Stimulated activated CD4-positive, alpha-beta T cell treated with anti-CD3 and anti-CD28 coated beads, Interleukin-4, amount 100 ng/mL, for 4 hours (primary cell): Measurements from ENCODE around the gene TMEM256.
A peak's percentile ranks its signal among the peaks of the same experiment; 100 is the strongest.

ENCODE experiments used
- DNase-seq, 2 experiments: peaks; one replicate each; pipeline ENCODE4 v3.0.0-alpha.2; 2020

The TMEM256 gene

DNA sequence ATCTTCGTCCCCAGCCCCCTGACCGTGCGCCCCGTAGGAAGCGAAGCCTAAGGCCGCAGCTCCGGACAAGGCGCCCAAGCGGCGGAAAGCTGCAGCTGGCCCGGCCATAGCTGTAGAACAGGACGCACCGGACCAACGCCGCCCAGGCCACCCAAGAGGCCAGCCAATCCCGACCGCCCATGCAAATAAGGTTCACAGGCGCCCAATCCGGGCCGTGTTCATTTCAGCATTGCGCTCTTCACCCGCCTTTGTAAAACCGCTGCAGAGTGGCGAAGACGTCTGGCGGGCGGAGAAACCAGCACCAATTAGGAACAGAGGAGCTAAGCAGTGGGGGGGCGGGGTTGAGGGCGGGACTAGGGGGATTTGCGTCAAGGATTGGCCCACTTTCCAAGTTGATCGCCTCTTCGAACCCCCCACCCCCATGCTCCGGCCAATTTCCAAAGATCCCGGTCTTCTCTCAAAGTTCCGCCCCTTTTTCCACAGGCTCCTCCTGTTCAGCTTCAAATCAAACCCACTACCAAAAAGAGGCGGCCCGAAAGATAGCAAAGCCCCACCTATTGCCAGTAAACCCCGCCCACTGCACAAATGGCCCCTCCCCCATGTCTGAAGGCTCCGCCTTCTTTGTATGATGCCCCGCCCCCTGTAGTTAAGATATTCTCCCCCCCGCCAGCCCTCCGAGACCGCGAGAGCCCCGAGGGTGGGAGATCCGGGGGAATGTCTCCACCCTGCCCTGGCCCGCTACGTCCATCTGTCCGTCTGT lies at the start of gene TMEM256:
TMEM256 (minus strand) TSS at position 121 of the 760 bp plus-strand sequence; CDS start at position 108, 13 bp downstream.
- peak; percentile 92 to 94 for DNase-seq

DNA sequence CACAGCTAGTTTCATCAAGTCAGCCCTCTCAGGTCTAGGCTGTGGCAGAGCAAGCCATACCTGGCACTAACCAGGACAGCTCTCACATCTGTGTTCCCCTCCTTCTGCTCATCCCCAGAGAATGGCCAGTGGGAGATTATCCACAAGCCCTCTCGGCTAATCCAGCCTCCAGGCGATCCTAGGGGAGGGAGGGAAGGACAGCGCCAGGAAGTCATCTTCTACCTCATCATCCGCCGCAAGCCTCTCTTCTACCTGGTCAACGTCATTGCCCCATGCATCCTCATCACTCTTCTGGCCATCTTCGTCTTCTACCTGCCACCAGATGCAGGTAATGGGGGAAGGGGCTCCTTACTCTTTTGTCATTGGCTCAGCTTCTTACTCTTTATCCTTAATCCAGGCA lies 44.6 kb upstream of the TMEM256 start:
- no peak for DNase-seq

DNA sequence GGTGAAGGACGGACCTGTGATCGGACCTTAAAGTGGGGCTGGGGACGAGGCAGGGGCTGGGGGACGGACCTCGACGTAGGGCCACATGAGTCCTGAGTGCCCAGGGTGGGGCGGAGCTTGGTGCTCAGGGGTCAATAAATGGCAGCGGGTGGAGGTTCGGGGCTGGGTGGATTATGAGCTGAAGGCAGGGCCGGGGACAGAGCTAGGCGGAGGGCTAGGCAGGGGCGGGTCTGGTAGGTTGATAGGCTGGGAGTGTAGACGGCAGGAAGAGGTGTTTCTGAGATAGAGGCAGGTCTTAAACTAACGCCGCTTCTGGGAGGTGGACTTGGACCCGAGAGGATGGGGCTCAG lies 41.7 kb upstream of the TMEM256 start:
- DNase-seq: peak in 1 of 2 experiments; percentile 17

DNA sequence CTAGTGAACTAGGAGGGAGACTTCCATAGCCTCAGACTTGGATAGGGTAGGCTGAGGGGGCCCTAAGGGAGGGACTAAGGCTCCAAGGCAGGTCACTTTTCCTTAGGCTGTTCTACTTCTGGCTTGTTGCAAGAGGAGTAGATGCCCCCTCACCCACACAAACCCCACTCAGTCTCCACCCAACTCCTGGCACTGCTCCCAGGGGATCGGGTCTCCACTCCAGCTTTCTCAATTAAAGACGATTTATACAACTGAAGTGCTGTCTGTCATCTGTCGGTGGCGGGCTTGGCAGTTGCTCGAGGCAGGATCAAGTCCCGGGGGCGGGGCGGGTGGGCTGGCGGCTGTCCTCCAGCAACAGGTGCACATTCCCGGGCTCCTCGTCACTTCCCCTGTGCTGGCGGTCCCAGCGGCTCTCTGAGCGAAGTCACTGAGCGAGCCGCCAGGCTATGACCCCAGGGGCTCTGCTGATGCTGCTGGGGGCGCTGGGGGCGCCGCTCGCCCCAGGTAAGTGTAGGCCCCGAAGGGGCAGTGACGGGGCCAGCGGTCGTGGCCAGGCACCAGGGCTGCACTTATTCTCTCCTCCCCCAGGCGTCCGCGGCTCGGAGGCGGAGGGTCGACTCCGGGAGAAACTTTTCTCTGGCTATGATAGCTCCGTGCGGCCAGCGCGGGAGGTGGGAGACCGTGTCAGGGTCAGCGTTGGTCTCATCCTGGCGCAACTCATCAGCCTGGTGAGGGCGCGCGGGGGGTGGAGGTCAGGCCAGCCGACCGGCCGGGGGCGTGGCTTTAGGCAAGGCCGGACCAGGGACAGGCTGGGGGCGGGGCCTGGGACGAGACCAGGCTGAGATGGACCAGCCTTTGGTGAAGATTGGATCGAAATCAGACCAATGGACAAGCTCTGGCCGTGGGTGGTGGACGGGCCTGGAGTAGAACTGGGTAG lies 41.1 kb upstream of the TMEM256 start, which contains the start of gene CHRNB1:
CHRNB1 (plus strand) TSS at position 380 of the 937 bp plus-strand sequence; CDS start at position 447, 67 bp downstream.
- no peak for DNase-seq

DNA sequence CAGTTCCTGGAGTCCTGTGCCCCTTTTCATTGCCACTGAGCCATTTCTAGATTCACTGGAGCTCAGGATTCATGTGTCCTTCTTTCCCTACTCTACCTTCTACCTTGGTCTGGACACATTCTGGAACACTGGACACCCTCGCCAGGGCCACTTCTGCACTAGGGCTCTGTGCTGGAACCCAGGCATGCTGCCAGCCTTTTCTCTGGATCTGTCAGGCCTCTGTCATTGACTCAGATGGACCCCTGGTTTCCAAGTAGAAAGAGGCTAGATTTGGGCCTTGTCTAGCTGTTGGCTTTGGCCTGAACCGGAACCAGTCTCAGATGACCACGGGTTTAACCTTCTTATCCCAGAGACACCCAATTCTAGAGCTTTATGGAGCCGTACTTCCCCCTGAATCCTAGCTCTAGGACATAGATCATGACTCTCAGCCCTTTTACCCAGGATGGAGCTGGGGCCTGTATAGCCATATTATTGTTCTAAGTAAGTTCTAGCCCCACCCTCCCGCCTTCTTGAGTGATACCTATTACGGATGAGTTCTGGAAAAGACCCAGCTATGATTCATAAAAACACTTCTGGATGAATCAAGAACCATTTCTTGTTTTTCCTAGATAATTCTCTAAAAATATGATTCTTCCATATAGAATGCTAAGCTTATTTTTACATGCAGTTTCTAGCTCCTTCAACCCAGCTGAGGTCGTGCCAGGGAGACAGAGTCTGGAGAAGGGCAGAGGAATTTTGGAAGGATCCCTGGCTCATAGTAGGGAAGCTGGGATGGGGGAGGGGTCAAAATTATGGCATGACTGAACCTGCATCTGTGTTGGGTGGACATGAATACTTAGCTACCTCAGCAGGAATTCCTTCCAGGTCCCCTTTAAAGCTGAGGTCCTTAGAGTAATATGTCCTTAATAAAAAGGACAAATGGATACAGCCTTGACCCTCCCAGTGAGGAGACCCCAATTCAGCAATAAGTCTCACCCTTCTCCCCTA lies 39.9 kb upstream of the TMEM256 start:
- no peak for DNase-seq

DNA sequence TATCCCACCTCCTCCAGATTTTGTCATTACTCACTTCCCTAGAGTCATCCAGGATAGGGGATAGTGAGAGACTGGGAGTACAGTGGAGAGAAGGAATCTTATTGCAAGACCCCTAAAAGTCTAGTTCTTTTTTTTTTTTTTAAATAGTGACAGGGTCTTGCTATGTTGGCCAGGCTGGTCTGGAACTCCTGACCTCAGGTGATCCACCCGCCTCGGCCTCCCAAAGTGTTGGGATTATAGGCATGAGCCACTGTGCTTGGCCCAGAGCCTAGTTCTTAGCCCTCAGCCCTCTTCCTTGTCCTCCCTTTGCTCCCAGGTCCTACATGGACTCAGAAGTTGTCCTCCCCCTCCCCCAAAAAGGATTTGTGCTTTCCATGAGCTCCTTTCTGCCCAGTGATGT lies 38.2 kb upstream of the TMEM256 start:
- DNase-seq: no peak

DNA sequence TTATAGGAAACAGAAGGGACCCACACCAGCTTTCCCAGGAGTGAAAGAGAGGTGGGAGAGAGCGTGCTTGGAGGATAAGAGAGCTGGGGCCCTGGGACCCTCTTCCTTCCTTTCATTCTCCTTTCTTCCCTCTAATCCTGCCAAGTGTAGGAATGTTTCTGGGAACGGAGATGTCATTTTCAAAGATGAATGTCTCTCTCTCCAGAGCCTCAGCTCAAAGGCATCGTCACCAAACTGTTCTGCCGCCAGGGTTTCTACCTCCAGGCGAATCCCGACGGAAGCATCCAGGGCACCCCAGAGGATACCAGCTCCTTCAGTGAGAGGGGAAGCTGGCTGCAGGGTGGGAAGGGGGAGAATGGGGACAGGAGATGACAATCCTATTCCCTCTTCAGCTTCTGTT lies 37.4 kb upstream of the TMEM256 start:
- DNase-seq: no peak

DNA sequence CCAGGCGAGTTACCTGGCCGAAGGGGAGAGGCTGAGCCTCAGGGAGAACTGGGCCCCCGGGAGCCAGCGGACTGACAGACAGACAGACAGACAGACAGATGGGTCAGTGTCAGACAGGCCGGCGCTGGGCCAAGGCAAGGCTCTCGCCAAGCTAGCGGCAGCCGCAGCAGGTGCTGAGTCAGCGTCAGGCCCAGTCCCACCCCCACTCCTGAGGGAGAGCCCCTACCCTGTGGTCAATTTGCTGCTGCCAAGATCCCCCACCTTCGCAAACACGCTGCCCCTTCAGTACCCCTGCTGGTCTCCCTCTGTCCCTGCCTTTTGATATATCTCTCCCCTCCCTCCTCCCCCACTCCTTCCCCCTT lies 36.9 kb upstream of the TMEM256 start:
- peak in 1 of 2 experiments; percentile 7 for DNase-seq

DNA sequence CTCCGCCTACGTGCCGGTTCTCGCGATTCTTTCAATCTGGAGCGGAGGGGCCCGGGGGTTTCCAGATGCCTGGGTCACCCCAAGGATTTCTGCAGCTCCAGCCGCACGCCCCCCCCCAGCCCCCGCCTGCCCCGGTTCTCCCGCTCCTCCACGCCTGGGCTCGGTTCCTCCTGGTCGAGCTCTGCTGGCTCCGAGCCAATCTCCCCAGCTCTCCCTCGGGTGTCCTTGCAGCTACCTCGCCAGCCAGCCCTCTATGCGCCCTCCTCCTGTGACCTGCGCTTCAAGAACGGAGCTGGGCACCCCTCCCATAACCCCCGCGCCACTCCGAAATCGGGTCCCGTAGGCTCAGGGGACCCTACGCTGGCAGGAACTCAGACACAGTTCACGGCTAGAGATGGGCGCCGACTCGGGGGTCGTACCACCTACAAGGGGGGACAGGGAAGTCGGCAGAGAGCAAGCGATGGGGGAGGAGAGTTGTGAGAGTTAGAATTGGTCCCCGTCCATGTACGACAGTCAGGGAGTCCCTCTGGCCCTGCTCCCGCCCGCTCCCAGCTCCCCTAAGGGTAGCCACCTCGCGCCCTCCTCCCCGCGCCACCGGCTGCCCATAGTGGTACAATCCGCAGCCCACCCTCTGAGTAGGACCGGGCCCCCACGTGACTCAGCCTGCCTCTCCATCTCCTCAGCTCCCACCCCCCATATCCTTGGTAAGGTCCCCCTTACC lies 36.4 kb upstream of the TMEM256 start:
- DNase-seq: peak; percentile 23 to 25

DNA sequence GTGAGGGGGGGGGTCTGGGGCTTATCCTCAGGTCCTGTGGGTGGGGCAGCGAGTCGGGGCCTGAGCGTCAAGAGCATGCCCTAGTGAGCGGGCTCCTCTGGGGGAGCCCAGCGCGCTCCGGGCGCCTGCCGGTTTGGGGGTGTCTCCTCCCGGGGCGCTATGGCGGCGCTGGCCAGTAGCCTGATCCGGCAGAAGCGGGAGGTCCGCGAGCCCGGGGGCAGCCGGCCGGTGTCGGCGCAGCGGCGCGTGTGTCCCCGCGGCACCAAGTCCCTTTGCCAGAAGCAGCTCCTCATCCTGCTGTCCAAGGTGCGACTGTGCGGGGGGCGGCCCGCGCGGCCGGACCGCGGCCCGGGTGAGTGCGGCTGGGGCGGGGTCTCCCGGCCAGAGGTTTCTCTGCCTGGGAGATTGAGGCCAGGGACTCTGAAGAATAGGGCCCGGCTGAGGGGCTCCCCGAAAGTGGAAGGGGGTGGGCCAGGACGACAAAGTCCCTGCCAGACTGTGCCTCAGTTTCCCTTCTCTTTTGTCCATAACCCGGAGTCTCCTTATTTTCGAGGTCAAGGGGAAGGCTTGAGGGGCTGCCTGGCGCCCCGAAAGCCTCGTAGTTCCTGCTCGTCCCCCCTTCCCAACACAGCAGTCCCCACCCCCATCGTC lies 35.7 kb upstream of the TMEM256 start, which contains the start of gene FGF11:
FGF11 (plus strand) TSS at position 51 of the 651 bp plus-strand sequence; CDS start at position 160, 109 bp downstream.
- DNase-seq: no peak

DNA sequence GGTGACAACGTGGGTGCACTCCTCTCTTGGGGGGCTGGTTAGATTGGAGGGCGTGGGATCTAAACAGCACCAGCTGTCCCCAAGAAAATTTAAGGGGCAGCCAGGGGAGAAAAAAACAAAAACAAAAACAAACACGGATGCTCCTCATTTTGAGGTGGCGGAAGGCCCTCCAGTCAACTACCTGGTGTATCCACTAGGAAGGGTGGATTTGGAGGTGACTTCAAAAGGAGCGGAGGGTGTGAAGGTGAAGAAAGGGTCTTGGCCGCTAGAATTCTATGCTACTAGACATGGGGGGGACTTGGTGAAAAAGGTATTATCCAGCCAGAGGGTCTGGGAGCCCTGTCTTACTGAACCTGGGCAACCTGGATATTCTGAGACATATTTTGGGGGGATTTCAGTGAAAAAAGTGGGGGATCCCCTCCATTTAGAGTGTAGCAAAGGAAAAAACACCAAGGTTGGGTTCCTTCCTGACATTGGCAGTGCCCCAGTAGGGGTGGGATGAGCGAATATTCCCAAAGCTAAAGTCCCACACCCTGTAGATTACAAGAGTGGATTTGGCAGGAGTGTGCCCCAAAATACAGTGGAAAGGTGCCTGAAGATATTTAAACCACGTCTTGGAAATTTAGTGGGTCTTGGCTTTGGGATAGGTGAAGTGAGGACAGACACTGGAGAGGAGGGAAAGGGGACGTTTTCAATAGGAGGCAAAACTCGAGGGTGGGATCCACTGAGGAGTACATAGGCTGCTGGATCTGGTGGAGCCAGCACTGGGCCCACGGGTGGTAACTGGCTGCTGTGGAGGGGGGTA lies 35.0 kb upstream of the TMEM256 start:
- DNase-seq: no peak

DNA sequence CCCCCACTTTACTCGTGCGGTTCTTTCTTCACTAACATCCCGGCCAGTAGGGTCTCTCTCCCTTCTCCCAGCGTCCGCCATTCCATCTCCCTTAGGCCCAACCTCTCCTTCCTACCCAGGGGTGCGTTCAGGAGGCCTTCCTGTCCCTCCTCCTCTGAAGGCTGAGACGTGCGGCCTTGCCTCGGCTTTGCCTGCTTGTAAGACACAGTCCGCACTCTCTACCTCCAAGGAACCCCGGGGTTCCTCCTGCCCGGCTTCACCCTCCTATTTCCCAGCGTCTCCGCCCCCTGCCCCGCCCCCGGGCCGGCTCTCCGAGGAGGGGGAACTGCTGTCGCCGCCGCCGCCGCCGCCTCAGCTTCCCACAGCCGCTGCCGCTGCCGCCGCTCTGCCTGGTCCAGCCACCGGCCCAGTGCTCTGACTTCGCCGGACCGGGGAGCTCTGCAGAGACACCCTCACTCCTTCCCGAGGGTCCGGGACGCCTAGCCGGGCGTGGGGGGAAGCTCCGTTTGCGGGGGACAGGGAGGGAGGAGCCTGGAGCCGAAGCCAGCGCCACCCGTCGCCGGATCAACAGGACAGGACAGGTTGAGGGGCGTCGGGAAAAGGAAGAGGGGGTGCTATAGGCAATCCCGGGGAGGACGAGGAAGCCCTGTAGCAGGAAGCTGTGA lies 34.2 kb upstream of the TMEM256 start:
- peak; percentile 62 to 66 for DNase-seq

DNA sequence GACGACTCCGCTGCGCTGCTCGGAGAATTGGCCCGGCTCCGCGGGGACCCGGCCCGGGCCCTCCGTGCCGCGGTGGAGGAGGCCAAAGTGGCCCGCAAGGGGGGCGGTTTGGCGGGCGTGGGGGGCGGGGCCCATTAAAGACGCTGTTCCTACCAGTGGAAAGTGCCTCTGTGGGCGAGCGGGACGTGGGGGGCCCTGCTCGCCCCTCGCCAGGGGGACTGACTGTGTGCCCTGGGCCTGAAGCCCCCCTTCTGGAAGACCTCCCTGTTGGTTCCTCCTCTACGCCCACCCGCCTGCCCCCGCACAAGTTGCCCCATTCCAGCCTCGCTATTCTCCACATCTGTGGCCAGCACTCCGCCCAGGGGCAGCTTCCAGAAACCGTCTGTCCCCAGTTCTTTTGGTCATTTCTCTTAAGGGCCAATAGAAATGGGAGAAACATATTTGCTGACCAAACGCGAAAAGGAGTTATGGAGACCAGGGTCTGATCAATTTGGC lies 33.5 kb upstream of the TMEM256 start:
- DNase-seq: peak in 1 of 2 experiments; percentile 12

DNA sequence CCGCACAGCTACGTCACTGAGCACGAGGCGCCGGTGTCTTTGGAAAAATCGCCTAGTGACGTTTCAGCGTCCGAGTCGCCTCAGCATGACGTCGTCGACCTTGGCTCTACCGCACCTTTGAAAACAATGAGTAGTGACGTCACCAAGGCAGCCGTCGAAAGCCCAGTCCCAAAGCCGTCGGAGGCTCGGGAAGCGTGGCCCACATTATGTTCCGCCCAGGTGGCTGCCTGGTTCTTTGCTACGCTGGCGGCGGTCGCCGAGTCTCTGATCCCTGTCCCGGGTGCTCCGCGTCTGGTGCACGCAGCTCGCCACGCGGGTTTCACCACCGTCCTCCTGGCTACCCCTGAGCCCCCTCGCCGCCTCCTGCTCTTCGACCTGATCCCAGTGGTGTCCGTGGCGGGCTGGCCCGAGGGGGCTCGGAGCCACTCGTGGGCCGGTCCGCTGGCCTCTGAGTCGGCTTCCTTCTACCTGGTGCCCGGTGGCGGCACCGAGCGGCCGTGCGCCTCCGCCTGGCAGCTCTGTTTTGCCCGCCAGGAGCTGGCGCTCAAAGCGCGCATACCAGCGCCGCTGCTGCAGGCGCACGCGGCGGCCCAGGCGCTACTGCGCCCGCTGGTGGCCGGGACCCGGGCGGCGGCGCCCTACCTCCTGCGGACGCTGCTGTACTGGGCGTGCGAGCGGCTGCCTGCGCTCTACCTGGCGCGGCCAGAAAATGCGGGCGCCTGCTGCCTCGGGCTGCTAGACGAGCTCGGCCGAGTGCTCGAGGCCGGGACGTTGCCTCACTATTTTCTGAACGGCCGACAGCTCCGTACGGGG lies 32.9 kb upstream of the TMEM256 start:
- DNase-seq: peak; percentile 79 to 80

DNA sequence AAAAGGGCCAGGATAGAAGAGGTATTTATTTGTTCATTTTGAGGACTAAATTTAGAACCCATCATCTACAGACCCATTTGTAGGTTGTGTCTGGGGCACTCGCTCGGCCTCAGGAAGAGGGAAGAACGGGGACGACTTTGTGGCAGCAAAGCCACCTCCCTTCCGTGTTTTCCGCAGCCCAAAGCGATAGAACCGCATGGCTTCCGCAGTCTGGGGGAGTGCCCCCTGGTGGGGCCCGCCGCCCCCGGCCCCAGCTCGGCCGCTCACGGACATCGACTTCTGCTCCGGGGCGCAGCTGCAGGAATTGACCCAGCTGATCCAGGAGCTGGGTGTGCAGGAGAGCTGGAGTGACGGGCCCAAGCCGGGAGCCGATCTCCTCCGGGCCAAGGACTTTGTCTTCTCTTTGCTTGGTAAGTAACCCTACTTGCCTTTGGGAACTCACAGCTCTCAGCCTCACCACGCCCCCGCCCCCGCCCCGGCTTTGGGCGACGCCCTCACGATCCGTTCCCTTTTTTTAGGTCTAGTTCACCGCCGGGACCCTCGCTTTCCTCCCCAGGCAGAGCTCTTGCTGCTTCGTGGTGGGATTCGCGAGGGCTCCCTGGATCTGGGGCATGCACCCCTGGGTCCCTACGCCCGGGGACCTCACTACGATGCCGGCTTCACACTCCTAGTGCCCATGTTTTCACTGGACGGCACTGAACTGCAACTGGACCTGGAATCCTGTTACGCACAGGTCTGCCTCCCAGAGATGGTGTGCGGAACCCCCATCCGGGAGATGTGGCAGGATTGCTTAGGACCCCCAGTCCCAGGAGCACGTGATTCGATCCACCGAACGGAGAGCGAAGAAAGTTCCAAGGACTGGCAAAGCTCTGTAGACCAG lies 32.0 kb upstream of the TMEM256 start:
- DNase-seq: peak; percentile 45 to 46

DNA sequence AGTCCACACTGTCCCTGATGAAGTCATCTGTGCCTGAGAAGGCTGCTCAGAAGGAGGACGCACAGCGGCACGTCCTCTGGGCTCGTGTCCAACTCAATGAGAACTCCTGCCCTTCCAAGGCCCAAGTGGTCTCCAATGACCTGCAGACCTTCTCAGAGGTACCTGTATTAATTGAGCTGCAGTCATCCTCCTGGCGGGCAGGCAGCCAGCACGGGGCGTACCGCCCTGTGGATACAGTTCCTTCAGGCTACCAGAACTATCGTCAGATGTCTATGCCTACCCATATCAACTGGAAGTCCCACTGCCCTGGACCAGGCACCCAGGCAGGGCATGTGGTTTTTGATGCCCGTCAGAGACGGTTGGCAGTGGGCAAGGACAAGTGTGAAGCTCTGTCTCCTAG lies 28.4 kb upstream of the TMEM256 start:
- no peak for DNase-seq

DNA sequence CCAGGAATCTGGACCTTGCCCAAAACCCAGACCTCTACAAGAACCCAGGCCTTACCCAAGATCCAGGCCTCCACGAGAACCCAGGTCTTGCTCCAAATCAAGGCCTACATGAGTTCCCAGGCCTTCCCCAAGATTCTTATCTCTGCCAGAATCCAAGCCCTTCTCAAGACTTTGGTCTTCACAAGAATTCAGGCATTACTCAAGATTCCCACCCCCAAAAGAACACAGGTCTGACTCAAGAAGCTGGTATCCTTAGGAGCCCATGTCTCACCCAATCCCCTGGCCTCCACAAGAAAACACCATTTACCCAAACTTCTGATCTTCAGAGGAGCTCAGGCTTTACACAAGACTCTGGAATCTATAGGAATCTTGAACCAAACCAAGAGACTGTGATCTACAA lies 27.3 kb upstream of the TMEM256 start:
- DNase-seq: no peak

DNA sequence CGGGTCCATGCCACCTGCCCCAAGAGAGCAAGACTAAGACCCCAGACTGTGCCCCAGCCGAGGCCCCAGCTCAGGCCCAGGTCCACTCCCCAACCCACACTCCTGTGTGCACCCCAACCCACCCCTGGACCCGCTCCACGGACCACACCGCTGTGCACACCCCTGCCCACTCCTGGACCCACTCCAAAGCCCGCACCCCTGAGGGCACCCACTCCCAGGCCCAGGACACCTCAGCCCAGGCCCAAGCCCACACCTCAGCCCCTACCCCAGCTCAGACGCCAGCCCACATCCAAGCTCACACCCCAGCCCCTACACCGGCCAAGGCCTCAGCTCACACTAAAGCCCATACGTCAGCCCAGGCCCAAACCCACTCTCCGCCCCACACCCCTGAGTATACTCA lies 25.8 kb upstream of the TMEM256 start:
- DNase-seq: no peak
